ENCODE measurements around the gene SLC9A1.

Gene SLC9A1

DNA sequence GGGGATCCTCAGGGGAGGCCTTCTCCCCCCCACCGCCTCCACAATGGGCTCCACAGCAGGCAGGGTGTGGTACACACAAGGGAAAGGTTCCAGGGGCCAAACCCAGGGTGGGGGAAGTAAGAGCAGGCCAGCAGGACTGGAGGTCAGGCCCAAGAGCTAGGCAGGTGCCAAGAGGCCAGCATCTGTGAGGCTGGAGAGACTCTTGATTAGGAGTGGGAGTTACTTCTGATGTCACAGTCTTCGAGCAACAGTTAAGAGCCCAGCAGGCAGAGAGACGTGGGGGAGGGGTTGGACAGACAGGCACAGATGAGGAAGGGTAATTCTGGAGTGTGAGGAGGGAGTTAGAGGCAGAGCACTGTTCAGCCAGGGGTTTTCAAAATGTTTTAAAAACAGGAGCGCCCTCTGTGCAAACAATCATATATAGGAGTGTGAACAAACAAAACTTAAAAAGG lies 55.8 kb downstream of the SLC9A1 start:
- no peak overlapping the region for H3K9ac ChIP-seq (ENCODE audit: low read depth, low read length)

DNA sequence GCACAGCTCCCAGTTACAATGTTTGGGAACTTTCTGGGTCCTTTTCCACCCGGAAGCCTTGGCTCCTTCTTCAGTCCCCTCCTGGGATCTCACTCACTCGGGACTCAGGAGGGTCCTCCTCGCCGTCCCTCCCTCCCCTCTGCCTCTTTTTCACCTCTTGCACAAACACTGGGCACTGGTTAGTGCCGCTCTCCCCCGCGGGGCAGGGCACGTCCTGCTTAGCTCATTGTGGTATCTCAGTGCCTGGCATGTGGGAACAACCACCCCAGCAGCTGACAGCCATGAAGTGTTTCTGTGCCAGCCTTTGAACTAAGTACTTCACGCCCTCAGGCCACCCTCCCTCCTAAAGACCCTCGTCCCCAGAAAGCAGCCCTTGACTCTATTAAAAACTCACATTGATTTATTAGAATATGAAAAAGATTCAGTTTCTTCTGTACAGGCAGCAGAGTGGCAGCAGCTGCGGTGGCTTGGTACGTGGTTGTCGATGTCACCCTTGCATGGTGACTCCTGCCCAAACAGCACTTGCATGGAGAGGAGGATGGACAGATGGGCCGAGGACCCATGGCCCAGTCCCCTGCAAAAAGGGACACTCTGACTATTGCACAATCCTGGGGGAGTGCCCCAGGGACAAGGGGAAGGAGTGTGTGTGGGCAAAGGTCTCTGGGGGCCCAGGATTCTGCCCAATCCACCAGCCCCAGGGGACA lies 56.3 kb downstream of the SLC9A1 start:
- Histone ChIP-seq H3K9me3 (ENCODE audit: control insufficient read depth, insufficient read depth, low read length) (no peaks in the 10 kb centered on the region), H3K9ac (ENCODE audit: low read depth, low read length) (no peak overlapping the region), H3K36me3 (ENCODE audit: insufficient read depth, low read length) (no peaks in the 10 kb centered on the region), H3K4me1 (ENCODE audit: insufficient read depth, low read length) (peaks cover 15% of the 10 kb centered on the region)

More for the DNA sequence above, 55.8 kb downstream of the SLC9A1 start:
- Histone ChIP-seq H3K4me1 (ENCODE audit: insufficient read depth, low read length) (peaks cover 15% of the 10 kb centered on the region), H3K9me3 (ENCODE audit: control insufficient read depth, insufficient read depth, low read length) (no peaks in the 10 kb centered on the region), H3K36me3 (ENCODE audit: insufficient read depth, low read length) (no peaks in the 10 kb centered on the region)

DNA sequence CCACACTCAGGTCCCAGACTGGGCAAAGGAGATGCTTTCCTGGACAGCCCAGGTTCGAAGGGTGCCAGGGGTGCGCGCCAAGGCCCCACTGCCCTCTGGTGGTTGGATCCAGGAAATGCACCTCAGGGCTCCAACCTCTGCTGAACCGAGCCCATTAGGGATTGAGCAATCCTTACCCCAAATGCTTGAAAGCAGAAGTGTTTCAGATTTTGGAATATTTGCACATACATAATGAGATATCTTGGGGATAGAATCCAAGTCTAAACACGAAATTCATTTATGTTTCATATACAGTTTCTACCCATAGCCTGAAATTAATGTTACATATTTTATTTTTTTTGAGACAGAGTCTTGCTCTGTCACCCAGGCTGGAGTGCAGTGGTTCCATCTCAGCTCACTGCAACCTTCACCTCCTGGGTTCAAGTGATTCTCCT lies 57.4 kb downstream of the SLC9A1 start:
- Histone ChIP-seq H3K36me3 (ENCODE audit: insufficient read depth, low read length) (no peaks in the 10 kb centered on the region), H3K4me1 (ENCODE audit: insufficient read depth, low read length) (peaks cover 15% of the 10 kb centered on the region), H3K9ac (ENCODE audit: low read depth, low read length) (no peak overlapping the region)

DNA sequence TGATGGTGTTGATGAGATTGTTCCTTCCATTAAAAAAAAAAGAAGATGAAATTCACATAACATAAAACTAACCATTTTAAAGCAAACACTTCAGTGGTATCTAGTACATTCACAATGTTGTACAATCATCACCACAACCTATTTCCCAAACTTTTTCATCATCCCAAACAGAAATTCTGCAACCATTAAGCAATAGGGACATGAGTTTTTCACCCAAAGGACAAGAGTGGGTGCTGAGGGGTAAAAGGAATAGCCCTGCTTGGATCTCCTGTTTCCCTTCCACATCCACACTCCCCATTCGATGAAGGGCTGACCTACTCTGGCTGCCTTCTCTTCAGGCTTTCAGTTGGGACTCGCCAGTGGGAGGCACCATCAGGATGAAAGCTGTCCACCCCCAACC lies 59.3 kb downstream of the SLC9A1 start:
- Histone ChIP-seq H3K9me3 (ENCODE audit: control insufficient read depth, insufficient read depth, low read length) (no peaks in the 10 kb centered on the region), H3K36me3 (ENCODE audit: insufficient read depth, low read length) (no peaks in the 10 kb centered on the region), H3K4me1 (ENCODE audit: insufficient read depth, low read length) (peaks cover 15% of the 10 kb centered on the region), H3K9ac (ENCODE audit: low read depth, low read length) (no peak overlapping the region)

More for the DNA sequence above, 57.4 kb downstream of the SLC9A1 start:
- no peaks in the 10 kb centered on the region for H3K9me3 ChIP-seq (ENCODE audit: control insufficient read depth, insufficient read depth, low read length)

DNA sequence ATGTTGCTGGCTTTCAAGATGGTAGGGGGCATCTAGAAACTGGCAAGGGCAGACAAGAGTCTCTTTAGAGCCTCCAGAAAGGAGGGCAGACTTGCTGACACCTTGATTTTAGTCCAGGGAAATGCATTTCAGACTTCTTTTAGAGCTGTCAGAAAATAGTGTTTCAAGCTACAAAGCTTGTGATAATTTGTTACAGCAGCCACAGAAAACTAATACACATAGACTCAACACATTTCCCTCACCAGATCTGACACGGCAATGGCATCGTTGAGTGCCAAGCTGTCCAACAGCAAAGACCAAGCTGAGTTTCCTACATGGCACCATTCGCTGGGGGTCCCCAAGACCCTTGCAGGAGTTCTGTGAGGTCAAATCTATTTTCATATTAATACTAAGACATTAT lies 62.0 kb downstream of the SLC9A1 start:
- Histone ChIP-seq H3K4me1 (ENCODE audit: insufficient read depth, low read length) (no peaks in the 10 kb centered on the region), H3K9ac (ENCODE audit: low read depth, low read length) (no peak overlapping the region), H3K36me3 (ENCODE audit: insufficient read depth, low read length) (no peaks in the 10 kb centered on the region), H3K9me3 (ENCODE audit: control insufficient read depth, insufficient read depth, low read length) (no peaks in the 10 kb centered on the region)

DNA sequence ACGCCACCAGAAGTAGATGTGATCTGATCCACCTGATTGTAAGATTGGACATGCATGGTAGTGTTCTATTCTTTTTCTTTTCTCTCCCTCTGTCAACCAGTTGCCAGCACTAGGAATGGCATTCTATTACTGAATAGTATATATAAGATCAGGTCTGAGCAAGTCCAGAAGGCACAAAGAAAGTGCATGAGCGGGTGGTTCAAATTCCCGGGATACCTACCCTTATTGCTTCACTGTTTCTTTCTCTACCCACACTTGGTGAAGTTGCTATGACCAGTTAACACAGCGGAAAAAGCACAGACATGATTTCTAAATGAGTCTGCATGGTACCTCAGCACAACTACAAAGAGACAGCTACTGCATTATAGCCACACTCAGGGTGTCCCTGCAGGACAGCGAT lies 64.0 kb downstream of the SLC9A1 start:
- Histone ChIP-seq H3K9ac (ENCODE audit: low read depth, low read length) (no peak overlapping the region), H3K9me3 (ENCODE audit: control insufficient read depth, insufficient read depth, low read length) (no peaks in the 10 kb centered on the region), H3K4me1 (ENCODE audit: insufficient read depth, low read length) (no peaks in the 10 kb centered on the region), H3K36me3 (ENCODE audit: insufficient read depth, low read length) (no peaks in the 10 kb centered on the region)

DNA sequence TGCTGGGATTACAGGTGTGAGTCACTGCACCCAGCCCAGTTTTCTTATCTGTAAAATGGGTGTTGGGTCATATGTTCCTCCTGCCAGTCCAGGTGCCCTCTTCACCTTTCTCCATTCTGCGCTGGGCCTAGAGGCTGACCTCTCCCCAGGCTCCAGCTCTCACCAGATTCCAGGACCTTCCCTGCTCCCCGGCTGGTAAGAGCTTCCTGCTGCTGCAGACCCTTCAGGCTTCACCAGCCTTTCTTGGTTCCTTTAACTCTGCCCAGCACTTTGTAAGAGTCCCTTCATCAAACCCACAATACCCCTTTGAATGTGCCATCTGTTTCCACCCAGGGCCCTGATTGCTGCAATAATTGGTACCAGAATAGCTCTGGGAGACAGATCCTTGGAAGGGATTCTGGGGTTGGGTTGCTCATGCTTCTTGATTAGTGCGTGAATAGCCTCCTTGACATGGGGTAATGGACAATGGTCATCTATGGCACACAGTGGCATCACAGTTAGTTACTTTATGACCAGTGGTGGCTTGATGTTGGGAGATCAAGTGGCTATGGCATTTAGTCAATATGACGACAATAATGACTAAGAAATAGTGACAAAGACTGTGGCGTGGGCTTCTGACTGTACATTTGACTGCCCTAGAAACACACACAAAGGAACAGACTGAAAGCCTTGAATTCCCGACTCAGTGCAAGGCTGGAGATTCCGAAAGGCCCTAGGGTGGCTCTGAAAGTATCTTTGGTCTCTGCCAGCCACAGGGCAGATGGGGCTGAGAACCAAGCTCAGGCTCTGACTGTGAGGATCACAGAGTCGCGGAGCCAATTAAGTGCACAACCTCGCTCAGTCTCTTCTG lies 67.3 kb downstream of the SLC9A1 start:
- no peaks in the 10 kb centered on the region for H3K4me1 ChIP-seq (ENCODE audit: insufficient read depth, low read length)
- no peaks in the 10 kb centered on the region for H3K36me3 ChIP-seq (ENCODE audit: insufficient read depth, low read length)
- H3K9ac ChIP-seq (ENCODE audit: low read depth, low read length): no peak overlapping the region
- no peaks in the 10 kb centered on the region for H3K9me3 ChIP-seq (ENCODE audit: control insufficient read depth, insufficient read depth, low read length)

DNA sequence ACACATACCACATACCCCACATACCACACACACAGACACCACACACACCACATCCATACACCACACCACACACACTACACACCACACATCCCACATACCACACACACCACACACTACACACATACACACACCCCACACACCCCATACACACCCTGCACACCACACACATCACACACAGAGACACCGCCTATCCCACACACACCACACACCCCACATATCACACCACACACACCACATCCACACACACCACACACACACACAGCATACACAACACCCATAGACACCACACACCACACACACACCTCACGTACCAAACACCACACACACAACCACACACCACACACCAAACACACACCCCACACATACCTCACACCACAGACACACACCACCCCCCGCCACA lies 68.3 kb downstream of the SLC9A1 start:
- no peaks in the 10 kb centered on the region for H3K4me1 ChIP-seq (ENCODE audit: insufficient read depth, low read length)
- no peak overlapping the region for H3K9ac ChIP-seq (ENCODE audit: low read depth, low read length)
- no peaks in the 10 kb centered on the region for H3K9me3 ChIP-seq (ENCODE audit: control insufficient read depth, insufficient read depth, low read length)
- no peaks in the 10 kb centered on the region for H3K36me3 ChIP-seq (ENCODE audit: insufficient read depth, low read length)

DNA sequence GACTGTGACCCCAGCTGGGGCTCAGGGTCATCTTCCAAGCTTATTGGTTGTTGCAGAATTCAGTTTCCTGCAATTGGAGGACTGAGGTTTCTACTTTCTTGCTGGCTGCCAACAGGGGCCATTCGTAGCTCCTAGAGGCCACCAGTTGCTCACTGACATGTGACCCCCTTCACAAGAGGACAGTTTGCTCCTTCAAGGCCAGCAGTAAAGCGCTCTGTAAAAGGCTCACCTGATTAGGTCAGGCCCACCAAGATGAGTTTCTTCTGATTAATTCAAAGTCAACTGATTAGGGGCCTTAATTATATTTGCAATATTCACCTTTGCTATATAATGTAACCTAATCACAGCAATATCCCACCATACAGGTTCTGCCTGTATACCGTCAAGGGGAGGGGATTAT lies 68.9 kb downstream of the SLC9A1 start:
- Histone ChIP-seq H3K9ac (ENCODE audit: low read depth, low read length) (no peak overlapping the region), H3K36me3 (ENCODE audit: insufficient read depth, low read length) (no peaks in the 10 kb centered on the region), H3K4me1 (ENCODE audit: insufficient read depth, low read length) (no peaks in the 10 kb centered on the region)

DNA sequence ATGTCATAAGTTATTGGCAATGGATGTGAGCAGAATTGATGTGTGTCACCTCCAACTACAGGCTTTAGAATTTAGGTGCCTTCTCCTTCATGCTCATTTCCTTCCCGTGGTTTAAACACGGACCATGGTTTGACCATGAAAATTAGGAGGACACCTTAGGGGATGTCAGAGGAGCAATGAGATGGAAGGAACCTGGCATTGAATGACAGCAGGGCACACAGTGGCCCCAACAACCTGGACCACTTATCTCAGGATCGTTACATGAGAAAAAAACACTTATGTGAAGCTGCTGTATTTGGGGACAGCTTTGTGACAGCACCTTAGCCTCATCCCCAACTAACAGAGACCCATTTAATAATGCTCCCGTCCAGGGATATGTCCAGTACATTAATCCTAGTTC lies 70.8 kb downstream of the SLC9A1 start:
- H3K4me1 ChIP-seq (ENCODE audit: insufficient read depth, low read length): no peaks in the 10 kb centered on the region
- no peaks in the 10 kb centered on the region for H3K9me3 ChIP-seq (ENCODE audit: control insufficient read depth, insufficient read depth, low read length)
- no peaks in the 10 kb centered on the region for H3K36me3 ChIP-seq (ENCODE audit: insufficient read depth, low read length)
- H3K9ac ChIP-seq (ENCODE audit: low read depth, low read length): no peak overlapping the region

More for the DNA sequence above, 68.9 kb downstream of the SLC9A1 start:
- no peaks in the 10 kb centered on the region for H3K9me3 ChIP-seq (ENCODE audit: control insufficient read depth, insufficient read depth, low read length)

DNA sequence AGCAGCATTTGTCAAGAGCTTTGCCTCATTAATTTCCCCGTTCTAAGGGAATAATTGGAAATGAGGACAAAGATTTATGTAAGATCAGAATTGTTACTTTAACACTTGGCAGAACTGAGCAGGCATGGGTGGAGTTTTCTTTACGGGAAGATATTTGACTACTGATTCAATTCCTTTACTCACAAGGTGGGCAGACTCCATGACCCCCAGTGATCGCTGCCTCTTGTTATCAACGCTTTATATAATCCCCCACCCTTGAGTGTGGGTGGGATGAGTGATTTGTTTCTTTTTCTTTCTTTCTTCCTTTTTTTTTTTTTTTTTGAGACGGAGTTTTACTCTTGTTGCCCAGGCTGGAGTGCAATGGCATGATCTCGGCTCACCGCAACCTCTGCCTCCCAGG lies 77.0 kb downstream of the SLC9A1 start:
- H3K36me3 ChIP-seq (ENCODE audit: insufficient read depth, low read length): no peaks in the 10 kb centered on the region
- no peaks in the 10 kb centered on the region for H3K4me1 ChIP-seq (ENCODE audit: insufficient read depth, low read length)
- H3K9ac ChIP-seq (ENCODE audit: low read depth, low read length): no peak overlapping the region
- no peaks in the 10 kb centered on the region for H3K9me3 ChIP-seq (ENCODE audit: control insufficient read depth, insufficient read depth, low read length)

DNA sequence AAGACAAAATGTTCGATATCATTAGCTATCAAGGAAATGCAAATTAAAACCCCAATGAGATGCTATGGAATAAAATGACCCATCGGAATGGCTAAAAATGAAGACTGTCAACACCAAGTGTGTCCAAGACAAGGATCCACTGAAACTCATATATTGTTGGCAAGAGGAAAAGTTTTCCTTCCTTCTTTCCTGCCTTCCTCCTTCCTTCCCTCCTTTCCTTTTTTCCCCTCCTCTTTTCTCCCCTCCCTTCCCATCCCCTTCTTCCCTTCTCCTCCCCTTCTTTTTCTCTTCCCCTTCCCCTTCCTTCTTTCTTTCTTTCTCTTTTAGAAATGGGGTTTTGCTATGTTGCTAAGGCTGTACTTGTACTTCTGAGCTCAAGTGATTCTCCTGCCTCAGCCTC lies 78.1 kb downstream of the SLC9A1 start:
- no peaks in the 10 kb centered on the region for H3K4me1 ChIP-seq (ENCODE audit: insufficient read depth, low read length)
- H3K9ac ChIP-seq (ENCODE audit: low read depth, low read length): no peak overlapping the region
- H3K9me3 ChIP-seq (ENCODE audit: control insufficient read depth, insufficient read depth, low read length): no peaks in the 10 kb centered on the region
- no peaks in the 10 kb centered on the region for H3K36me3 ChIP-seq (ENCODE audit: insufficient read depth, low read length)

DNA sequence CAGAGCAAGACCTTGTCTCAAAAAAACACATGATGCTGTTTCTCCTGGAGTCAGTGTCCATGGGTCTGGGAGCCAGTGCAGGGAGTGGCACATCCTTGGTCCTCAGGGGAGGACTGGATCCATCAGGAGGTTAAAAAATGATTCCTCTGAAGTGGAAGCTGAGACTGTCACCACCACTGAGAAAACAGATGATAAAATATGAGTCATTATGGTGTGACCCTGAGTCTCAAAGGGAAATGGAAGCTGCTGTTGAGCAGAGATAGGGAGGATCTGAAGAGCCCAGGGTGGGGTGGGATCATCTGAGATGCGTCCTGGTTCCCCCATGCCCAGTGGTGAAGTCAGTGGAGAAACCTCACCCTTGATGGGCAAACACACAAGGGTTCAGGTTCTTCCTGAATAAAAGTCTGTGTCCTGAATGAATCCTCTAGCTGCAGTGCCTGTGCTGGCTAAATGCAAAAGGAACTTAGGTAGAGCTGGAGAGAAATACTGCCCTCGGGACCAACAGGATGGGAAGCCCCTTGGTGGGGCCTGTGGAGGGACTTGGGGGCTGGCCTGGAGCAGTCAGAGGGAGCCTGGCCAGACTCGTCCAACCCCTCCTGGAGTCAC lies 80.6 kb downstream of the SLC9A1 start:
- H3K9me3 ChIP-seq (ENCODE audit: control insufficient read depth, insufficient read depth, low read length): no peaks in the 10 kb centered on the region

DNA sequence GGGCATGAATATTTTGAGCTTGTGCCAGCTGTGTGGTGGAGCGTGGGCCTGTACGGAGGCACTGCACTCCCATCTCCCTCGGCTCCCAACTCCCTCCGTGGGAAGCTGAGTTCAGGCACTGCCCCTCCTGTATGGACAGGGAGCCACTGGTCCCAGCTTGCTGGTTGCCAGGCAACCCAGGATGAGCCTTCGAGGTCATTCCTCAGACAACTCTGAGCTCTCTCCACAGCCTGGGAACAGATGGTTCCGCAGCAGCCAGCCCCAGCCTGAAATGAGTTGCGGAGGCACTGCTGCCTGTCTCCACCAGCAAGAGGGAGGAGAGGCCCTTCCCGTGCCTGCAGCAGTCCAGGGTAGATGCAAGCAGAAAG lies 83.9 kb downstream of the SLC9A1 start:
- Histone ChIP-seq H3K9me3 (ENCODE audit: control insufficient read depth, insufficient read depth, low read length) (no peaks in the 10 kb centered on the region), H3K4me1 (ENCODE audit: insufficient read depth, low read length) (0 out of 2 replicates have a peak, but pooled peaks cover 4% of the 10 kb centered on the region), H3K9ac (ENCODE audit: low read depth, low read length) (no peak overlapping the region), H3K36me3 (ENCODE audit: insufficient read depth, low read length) (no peaks in the 10 kb centered on the region)

More for the DNA sequence above, 80.6 kb downstream of the SLC9A1 start:
- Histone ChIP-seq H3K4me1 (ENCODE audit: insufficient read depth, low read length) (0 out of 2 replicates have a peak, but pooled peaks cover 4% of the 10 kb centered on the region), H3K36me3 (ENCODE audit: insufficient read depth, low read length) (no peaks in the 10 kb centered on the region), H3K9ac (ENCODE audit: low read depth, low read length) (no peak overlapping the region)

Data from ES-I3 (cell line).